K562 (cell line): ENCODE results near the gene THAP8. TPM values are rescaled to one million over a fixed set of nuclear protein-coding genes. Genes with fewer than 3 reads are reported as not detected.

Experiments used
- ATF3 ChIP-seq, 2 experiments: fragments of 450-650 bp in 1 of 2; sonication (generic) in 1 of 2; formaldehyde crosslinking in 1 of 2; IDR thresholded peaks in 1 of 2; conservative IDR thresholded peaks in 1 of 2; 2 replicates each; pipeline versions ENCODE4 v1.6.1 to v1.8.1; 2016 to 2023; ENCODE audit warnings: mild to moderate bottlenecking in 2 of 2, moderate library complexity in 2 of 2, inconsistent platforms in 1 of 2, missing genetic modification reagents in 1 of 2
- BCOR ChIP-seq: fragments of 450-650 bp; IDR thresholded peaks from 2 replicates; pipeline ENCODE4 v1.6.1; 2016
- MGA ChIP-seq: fragments of 450-650 bp; IDR thresholded peaks from 2 replicates; pipeline ENCODE4 v1.6.1; 2016; ENCODE audit warnings: mild to moderate bottlenecking, moderate library complexity
- POLR2AphosphoS5 ChIP-seq: IDR thresholded peaks from 2 replicates; pipeline ENCODE4 v1.6.1; 2011; ENCODE audit warnings: mild to moderate bottlenecking, low read depth, low read length, moderate library complexity; ENCODE audit not compliant: control insufficient read depth, insufficient read depth
- TRIM24 ChIP-seq, 2 experiments: fragments of 450-650 bp; IDR thresholded peaks; 2 replicates each; pipeline ENCODE4 v1.6.1; 2016
- ZNF740 ChIP-seq, 3 experiments: fragments of 200-800 bp in 1 of 3; sonication (Bioruptor generic) in 1 of 3; sonication (generic) in 1 of 3; formaldehyde crosslinking in 1 of 3; IDR thresholded peaks; 2 replicates each; pipeline versions ENCODE4 v1.6.1 to v1.8.0; 2016 to 2022; ENCODE audit warnings: mild to moderate bottlenecking in 2 of 3, missing compliant biosample characterization in 2 of 3, missing genetic modification characterization in 2 of 3, missing genetic modification reagents in 1 of 3
- polyA plus RNA-seq, 8 experiments: library from polyadenylated mRNA; depleted of rRNA in 4 of 8; stranded (reverse) in 5 of 8; unstranded in 3 of 8; fragments of >200 nt; fragmentation: Nextera tagmentation in 2 of 8; fragmentation: Illumina TruSeq in 1 of 8; extraction: Ambion mirVana in 2 of 8; extraction: Trizol in 1 of 8; gene quantifications; 2 replicates each; pipeline versions ENCODE4 v1.2.1 to v1.2.3, GENCODE V29; 2011 to 2014; ENCODE audit warnings: inconsistent platforms in 1 of 8, missing spikeins in 1 of 8
- total RNA-seq, 7 experiments: library from RNA; depleted of rRNA in 6 of 7; stranded (reverse); fragments of >200 nt in 6 of 7; fragmentation: Illumina TruSeq in 2 of 7; extraction: Trizol in 2 of 7; gene quantifications; 2 replicates each; pipeline versions ENCODE4 v1.2.1 to v1.2.3, GENCODE V29; 2011 to 2021; ENCODE audit warnings: low replicate concordance in 1 of 7

The THAP8 gene
- total and polyA plus RNA-seq, 9 of the 15 experiments (the other 6 are each of a cell fraction or from before 2014, with no cell fraction given), result 0.11 to 2.0 (median 0.94) TPM

GRCh38 chr19:36054119-36054732 lies at the start of gene THAP8 (continued):
- TF ChIP-seq MGA (peak; percentile 17; the same call in 1 of the 2 replicates), ATF3 (IDR thresholded peaks at IDR 0.05) (peak; percentile 87), ATF3 (CRISPR knock-in tag; conservative IDR thresholded peaks at IDR 0.05) (0 out of 2 replicates have a peak, but pooled peaks have one; percentile 76), BCOR (peak; percentile 65), POLR2AphosphoS5 (peak; percentile 52; the same call in 1 of the 2 replicates), TRIM24 (IDR thresholded peaks at IDR 0.05) (peak; percentile 16 to 38; a peak in 3 of 4 replicates), ZNF740 (CRISPR knock-in tag; IDR thresholded peaks at IDR 0.05) (peak; percentile 93), ZNF740 (tag; IDR thresholded peaks at IDR 0.05) (peak in 1 of 2 experiments; percentile 75; a peak in 1 of 4 replicates)
